ACC112 (cell line): ENCODE data around the gene DLG2.

Experiments
- H2AFZ ChIP-seq: fragments of 200-600 bp; sonication (generic); one replicate; pipeline ENCODE4 v1.6.0; 2017; ENCODE audit warnings: antibody characterized with exemption, low read length; ENCODE audit not compliant: unreplicated experiment
- H3K27ac ChIP-seq: fragments of 200-600 bp; sonication (generic); 2 replicates; pipeline ENCODE4 v1.5.1; 2014; ENCODE audit warnings: low read depth, mild to moderate bottlenecking, antibody characterized with exemption, low read length, moderate library complexity
- H3K27me3 ChIP-seq: fragments of 200-600 bp; sonication (generic); 2 replicates; pipeline ENCODE4 v1.6.1; 2014; ENCODE audit warnings: mild to moderate bottlenecking, antibody characterized with exemption, low read length, moderate library complexity, mixed read lengths; ENCODE audit not compliant: insufficient read depth
- H3K36me3 ChIP-seq: fragments of 200-600 bp; sonication (generic); 2 replicates; pipeline ENCODE4 v1.6.1; 2016; ENCODE audit warnings: mild to moderate bottlenecking, antibody characterized with exemption, low read length, moderate library complexity, mixed read lengths; ENCODE audit not compliant: insufficient read depth
- H3K4me1 ChIP-seq: fragments of 200-600 bp; sonication (generic); one replicate; pipeline ENCODE4 v1.6.1; 2016; ENCODE audit warnings: low read length, mixed read lengths; ENCODE audit not compliant: insufficient read depth, unreplicated experiment, control insufficient read depth
- H3K4me3 ChIP-seq: fragments of 200-600 bp; sonication (generic); 2 replicates; pipeline ENCODE4 v1.5.1; 2014; ENCODE audit warnings: mild to moderate bottlenecking, low read depth, low read length
- H3K79me2 ChIP-seq: fragments of 200-600 bp; sonication (generic); one replicate; pipeline ENCODE4 v1.6.0; 2016; ENCODE audit warnings: low read length; ENCODE audit not compliant: control insufficient read depth, unreplicated experiment, insufficient read depth

Gene DLG2

GRCh38 chr11:84645988-84646694 is 981.0 kb downstream of the DLG2 start:
- H3K79me2 ChIP-seq = no peaks in the 10 kb centered on the region
- H2AFZ ChIP-seq = no peak overlapping the region
- H3K27me3 ChIP-seq = no peaks in the 10 kb centered on the region
- H3K4me3 ChIP-seq = no peak overlapping the region
- H3K4me1 ChIP-seq = no peaks in the 10 kb centered on the region
- H3K27ac ChIP-seq = no peak overlapping the region
- H3K36me3 ChIP-seq = no peaks in the 10 kb centered on the region

GRCh38 chr11:84642500-84642899 is 984.6 kb downstream of the DLG2 start:
- no peak overlapping the region for H3K27ac ChIP-seq
- H3K4me1 ChIP-seq = no peaks in the 10 kb centered on the region
- H3K27me3 ChIP-seq = no peaks in the 10 kb centered on the region
- H3K79me2 ChIP-seq = no peaks in the 10 kb centered on the region
- no peak overlapping the region for H3K4me3 ChIP-seq
- no peaks in the 10 kb centered on the region for H3K36me3 ChIP-seq
- H2AFZ ChIP-seq = no peak overlapping the region

GRCh38 chr11:84634309-84634708 is 992.8 kb downstream of the DLG2 start:
- Histone ChIP-seq H3K27ac (no peak overlapping the region), H3K27me3 (no peaks in the 10 kb centered on the region), H3K79me2 (no peaks in the 10 kb centered on the region), H2AFZ (no peak overlapping the region), H3K4me3 (no peak overlapping the region), H3K4me1 (no peaks in the 10 kb centered on the region), H3K36me3 (no peaks in the 10 kb centered on the region)

GRCh38 chr11:84628871-84629620 is 998.1 kb downstream of the DLG2 start:
- H3K4me3 ChIP-seq = no peak overlapping the region
- H3K36me3 ChIP-seq = no peaks in the 10 kb centered on the region
- no peaks in the 10 kb centered on the region for H3K79me2 ChIP-seq
- no peak overlapping the region for H3K27ac ChIP-seq
- H3K27me3 ChIP-seq = no peaks in the 10 kb centered on the region
- H3K4me1 ChIP-seq = no peaks in the 10 kb centered on the region
- no peak overlapping the region for H2AFZ ChIP-seq

GRCh38 chr11:84626256-84626655 is 1000.9 kb downstream of the DLG2 start:
- H3K27me3 ChIP-seq = no peaks in the 10 kb centered on the region
- no peaks in the 10 kb centered on the region for H3K4me1 ChIP-seq
- H3K36me3 ChIP-seq = no peaks in the 10 kb centered on the region
- H3K27ac ChIP-seq = no peak overlapping the region
- H2AFZ ChIP-seq = no peak overlapping the region
- H3K79me2 ChIP-seq = no peaks in the 10 kb centered on the region
- no peak overlapping the region for H3K4me3 ChIP-seq

- Histone ChIP-seq H3K4me1 (no peaks in the 10 kb centered on the region), H3K36me3 (no peaks in the 10 kb centered on the region), H3K27ac (no peak overlapping the region), H2AFZ (no peak overlapping the region), H3K79me2 (no peaks in the 10 kb centered on the region), H3K4me3 (no peak overlapping the region), H3K27me3 (no peaks in the 10 kb centered on the region)
These were observed 1014.5 kb downstream of the DLG2 start for GRCh38 chr11:84612645-84613044.

GRCh38 chr11:84608837-84609196 is 1018.3 kb downstream of the DLG2 start:
- H3K79me2 ChIP-seq = no peaks in the 10 kb centered on the region

GRCh38 chr11:84607975-84608836 is 1018.9 kb downstream of the DLG2 start:
- Histone ChIP-seq H3K79me2 (no peaks in the 10 kb centered on the region), H3K27me3 (no peaks in the 10 kb centered on the region), H2AFZ (no peak overlapping the region), H3K36me3 (no peaks in the 10 kb centered on the region), H3K27ac (no peak overlapping the region), H3K4me1 (no peaks in the 10 kb centered on the region), H3K4me3 (no peak overlapping the region)

More at GRCh38 chr11:84608837-84609196, 1018.3 kb downstream of the DLG2 start:
- no peaks in the 10 kb centered on the region for H3K27me3 ChIP-seq
- H3K36me3 ChIP-seq = no peaks in the 10 kb centered on the region
- H3K4me3 ChIP-seq = no peak overlapping the region
- H3K27ac ChIP-seq = no peak overlapping the region
- no peaks in the 10 kb centered on the region for H3K4me1 ChIP-seq
- no peak overlapping the region for H2AFZ ChIP-seq

GRCh38 chr11:84594602-84595001 is 1032.5 kb downstream of the DLG2 start:
- Histone ChIP-seq H2AFZ (no peak overlapping the region), H3K36me3 (no peaks in the 10 kb centered on the region), H3K27ac (no peak overlapping the region), H3K4me1 (no peaks in the 10 kb centered on the region), H3K79me2 (no peaks in the 10 kb centered on the region), H3K4me3 (no peak overlapping the region), H3K27me3 (peaks cover 3% of the 10 kb centered on the region; the same call in 1 of the 2 replicates)

GRCh38 chr11:84590106-84590505 is 1037.0 kb downstream of the DLG2 start:
- Histone ChIP-seq H3K27me3 (peaks cover 4% of the 10 kb centered on the region; the same call in 1 of the 2 replicates), H3K79me2 (no peaks in the 10 kb centered on the region), H3K27ac (no peak overlapping the region), H3K36me3 (no peaks in the 10 kb centered on the region), H3K4me1 (no peaks in the 10 kb centered on the region), H2AFZ (no peak overlapping the region), H3K4me3 (no peak overlapping the region)
